ENCODE results near the gene UBTF. TPM values are rescaled to one million over a fixed set of nuclear protein-coding genes. Genes with fewer than 3 reads are reported as not detected.
A peak's percentile ranks its signal among the peaks of the same experiment; 100 is the strongest.

Gene UBTF
- total and polyA plus RNA-seq, 2 of the 8 experiments (the other 6 are each of a cell fraction or from before 2014, with no cell fraction given), result 14.7 to 106 TPM

DNA sequence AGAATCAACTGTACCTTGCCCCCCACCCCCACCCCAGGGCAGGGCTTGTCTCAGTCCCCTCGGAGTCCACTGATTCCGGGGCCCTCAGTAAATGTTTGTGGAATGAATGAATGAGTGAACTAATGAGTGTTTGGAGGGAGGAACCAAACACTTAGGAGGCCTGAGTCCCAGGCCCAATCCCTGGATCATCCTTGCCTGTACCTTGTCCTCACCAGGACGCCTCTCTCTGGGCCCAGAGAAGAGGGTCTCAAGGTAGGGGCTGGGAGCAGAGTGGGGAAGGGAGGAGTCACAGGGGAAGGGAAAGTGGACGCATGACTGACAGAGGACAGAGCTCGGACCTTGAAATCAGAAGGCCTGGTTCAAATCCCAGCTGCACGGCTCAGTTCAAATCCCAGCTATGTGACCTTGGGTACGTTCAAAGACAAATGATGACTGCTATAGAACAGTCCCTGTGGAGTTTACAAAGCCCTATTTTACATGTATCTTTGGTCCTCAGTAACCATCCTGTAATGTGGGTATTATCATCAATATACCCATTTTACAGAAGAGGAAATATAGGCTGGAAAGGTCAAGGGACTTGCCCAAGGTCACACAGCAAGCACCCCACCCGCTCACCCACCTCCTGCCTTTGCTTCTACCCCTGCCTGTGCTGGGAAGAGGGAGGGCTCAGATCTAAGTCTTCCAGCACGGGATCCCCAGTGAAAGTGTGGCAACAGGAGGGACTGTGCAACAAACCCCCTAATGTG lies 30.2 kb upstream of the UBTF start:
- Histone ChIP-seq H3K9me3 (ENCODE audit: insufficient read depth in 2 of 2, low read depth in 1 of 2, low read length in 1 of 2) (no peaks in the 10 kb centered on the region), H3K4me1 (replicated peaks in 1 of 4; ENCODE audit: control insufficient read depth in 3 of 4, insufficient read depth in 4 of 4, low read length in 3 of 4) (peaks cover 0 to 5% (median 0%) of the 10 kb centered on the region in 4 experiments; a peak in 2 of 7 replicates), H3K9ac (replicated peaks in 1 of 4; ENCODE audit: extremely low read depth in 1 of 4, low read depth in 3 of 4, low read length in 3 of 4) (no peak overlapping the region), H2AK5ac (ENCODE audit: low read depth, low read length) (no peak overlapping the region), H3K18ac (ENCODE audit: extremely low read depth, low read length) (no peak overlapping the region), H2AFZ (ENCODE audit: low read length) (no peak overlapping the region), H4K8ac (ENCODE audit: extremely low read depth, insufficient read depth, low read length) (no peak overlapping the region), H4K5ac (ENCODE audit: insufficient read length, low read depth, low read length) (no peak overlapping the region), H2BK20ac (ENCODE audit: low read length) (no peak overlapping the region), H3K56ac (replicated peaks; ENCODE audit: insufficient read length, low read depth, low read length) (no peak overlapping the region), H3K23me2 (ENCODE audit: low read depth, low read length) (no peaks in the 10 kb centered on the region), H2BK120ac (replicated peaks; ENCODE audit: low read depth, low read length) (no peak overlapping the region), H4K91ac (replicated peaks; ENCODE audit: insufficient read length, low read length) (no peak overlapping the region), H2BK12ac (ENCODE audit: low read depth, low read length) (no peak overlapping the region), H3K4me2 (ENCODE audit: insufficient read depth in 1 of 2, low read depth in 2 of 2, low read length in 2 of 2) (no peak overlapping the region), H4K20me1 (replicated peaks in 1 of 2; ENCODE audit: control insufficient read depth in 1 of 2, insufficient read depth in 2 of 2, low read length in 2 of 2) (no peaks in the 10 kb centered on the region), H3K4ac (replicated peaks; ENCODE audit: insufficient read length, low read depth, low read length) (no peak overlapping the region), H3K4me3 (ENCODE audit: extremely low read depth in 1 of 4, insufficient read depth in 2 of 4, low read depth in 3 of 4, low read length in 4 of 4) (no peak overlapping the region), H3K27me3 (replicated peaks in 1 of 4; ENCODE audit: control insufficient read depth in 3 of 4, extremely low read depth in 1 of 4, insufficient read depth in 3 of 4, low read length in 3 of 4) (no peaks in the 10 kb centered on the region), H3K23ac (ENCODE audit: insufficient read length) (no peak overlapping the region), H2BK5ac (ENCODE audit: low read depth, low read length) (no peak overlapping the region), H2BK15ac (ENCODE audit: low read length) (no peak overlapping the region), H3K79me2 (ENCODE audit: control insufficient read depth in 1 of 2, insufficient read depth in 2 of 2, low read length in 2 of 2) (no peaks in the 10 kb centered on the region), H3K27ac (ENCODE audit: low read depth, low read length) (no peak overlapping the region), H3K36me3 (ENCODE audit: control insufficient read depth in 2 of 4, insufficient read depth in 4 of 4, low read length in 3 of 4) (no peaks in the 10 kb centered on the region), H3K79me1 (ENCODE audit: low read depth, low read length) (no peaks in the 10 kb centered on the region), H3K14ac (ENCODE audit: insufficient read length) (no peak overlapping the region)
- DNase-seq (ENCODE audit: low read depth in 1 of 2, low spot score in 2 of 2) (no peak), FAIRE-seq (no peak)
- ChIA-PET CTCF (ENCODE audit: partially characterized antibody) (interaction anchor here (1.2 kb wide), 1 partner anchor 13 kb away, joined by 3 read pairs; no protein-coding TSS in a partner anchor), POLR2A (ENCODE audit: partially characterized antibody) (interaction anchor here (1.1 kb wide), 1 partner anchor 67 kb away, joined by 3 read pairs; no protein-coding TSS in a partner anchor)
- WGBS, 2 experiments (ENCODE audit: extremely low coverage in 1 of 2, insufficient coverage in 1 of 2, insufficient read length in 1 of 2, insufficient replicate concordance in 2 of 2, low coverage in 1 of 2, low lambda C conversion rate in 2 of 2, missing lambda C conversion rate in 1 of 2), result 86% methylated on average over 9 of the region's 9 CpGs; no CpG with 5 or more reads in 1 of the 2 experiments
- TF ChIP-seq FOSL1 (IDR thresholded peaks at IDR 0.05; ENCODE audit: insufficient read depth, low read depth, low read length) (no peak), KDM1A (IDR thresholded peaks at IDR 0.05; ENCODE audit: borderline replicate concordance, low read length) (peak; percentile 66; the same call in 1 of the 2 replicates)
